H9 (cell line): Measurements from ENCODE around the gene WDR89. TPM values are rescaled to one million over a fixed set of nuclear protein-coding genes. Genes with fewer than 3 reads are reported as not detected.

Source experiments
- DNase-seq: peaks from one replicate; pipeline ENCODE4 v3.0.0-alpha.2; 2017
- H2AFZ ChIP-seq: one replicate; pipeline ENCODE4 v1.6.1; 2013; ENCODE audit warnings: mild to moderate bottlenecking, low read length, control low read depth, moderate library complexity
- H2AK5ac ChIP-seq: 2 replicates; pipeline ENCODE4 v1.6.1; 2013; ENCODE audit warnings: low read length, control low read depth, mixed read lengths; ENCODE audit not compliant: insufficient read length
- H2BK120ac ChIP-seq: one replicate; pipeline ENCODE4 v1.6.1; 2013; ENCODE audit warnings: low read depth, mild to moderate bottlenecking, low read length, control low read depth, inconsistent platforms; ENCODE audit not compliant: poor library complexity, severe bottlenecking
- H2BK12ac ChIP-seq: 2 replicates; pipeline ENCODE4 v1.6.1; 2013; ENCODE audit warnings: low read length, control low read depth, mixed read lengths, low read depth; ENCODE audit not compliant: insufficient read length
- H2BK15ac ChIP-seq: 2 replicates; pipeline ENCODE4 v1.6.1; 2013; ENCODE audit warnings: low read depth, low read length, control low read depth
- H2BK20ac ChIP-seq: one replicate; pipeline ENCODE4 v1.6.1; 2013; ENCODE audit warnings: low read depth, mild to moderate bottlenecking, low read length, control low read depth, inconsistent platforms; ENCODE audit not compliant: poor library complexity, severe bottlenecking
- H2BK5ac ChIP-seq: 2 replicates; pipeline ENCODE4 v1.6.1; 2013; ENCODE audit warnings: low read length, control low read depth, mixed read lengths; ENCODE audit not compliant: insufficient read length
- H3K14ac ChIP-seq: 2 replicates; pipeline ENCODE4 v1.6.1; 2013; ENCODE audit warnings: low read length, control low read depth; ENCODE audit not compliant: insufficient read depth
- H3K18ac ChIP-seq: 2 replicates; pipeline ENCODE4 v1.6.1; 2013; ENCODE audit warnings: low read depth, mild to moderate bottlenecking, mixed read lengths, low read length, control low read depth; ENCODE audit not compliant: insufficient read length
- H3K23ac ChIP-seq: 2 replicates; pipeline ENCODE4 v1.6.1; 2013; ENCODE audit warnings: low read length, control low read depth, mixed read lengths, low read depth; ENCODE audit not compliant: insufficient read length
- H3K23me2 ChIP-seq: 2 replicates; pipeline ENCODE4 v1.6.1; 2013; ENCODE audit warnings: low read depth, mild to moderate bottlenecking, mixed read lengths, low read length, control low read depth; ENCODE audit not compliant: insufficient read length, poor library complexity, severe bottlenecking
- H3K27ac ChIP-seq: 2 replicates; pipeline ENCODE4 v1.5.1; 2013; ENCODE audit warnings: low read length, control low read depth, mixed read lengths, low read depth; ENCODE audit not compliant: insufficient read length
- H3K27me3 ChIP-seq: 2 replicates; pipeline ENCODE4 v1.6.1; 2013; ENCODE audit warnings: low read length, control low read depth, inconsistent platforms; ENCODE audit not compliant: insufficient read depth
- H3K4ac ChIP-seq: 2 replicates; pipeline ENCODE4 v1.6.1; 2013; ENCODE audit warnings: low read depth, mild to moderate bottlenecking, control low read depth, inconsistent platforms, low read length, moderate library complexity
- H3K4me1 ChIP-seq: 2 replicates; pipeline ENCODE4 v1.6.1; 2013; ENCODE audit warnings: low read length, control low read depth, inconsistent platforms; ENCODE audit not compliant: insufficient read depth
- H3K4me2 ChIP-seq: 2 replicates; pipeline ENCODE4 v1.6.1; 2013; ENCODE audit warnings: low read length, control low read depth, mixed read lengths; ENCODE audit not compliant: insufficient read length, insufficient read depth
- H3K56ac ChIP-seq: 2 replicates; pipeline ENCODE4 v1.6.1; 2013; ENCODE audit warnings: low read depth, mild to moderate bottlenecking, mixed read lengths, low read length, control low read depth; ENCODE audit not compliant: insufficient read length
- H3K79me1 ChIP-seq: 2 replicates; pipeline ENCODE4 v1.6.1; 2013; ENCODE audit warnings: low read depth, mild to moderate bottlenecking, moderate library complexity, low read length, control low read depth, inconsistent platforms; ENCODE audit not compliant: insufficient read depth, poor library complexity, severe bottlenecking
- H3K79me2 ChIP-seq: 2 replicates; pipeline ENCODE4 v1.6.1; 2013; ENCODE audit warnings: low read length, control low read depth, inconsistent platforms; ENCODE audit not compliant: insufficient read depth
- H3K9ac ChIP-seq: 2 replicates; pipeline ENCODE4 v1.6.1; 2013; ENCODE audit warnings: low read length, control low read depth, mixed read lengths; ENCODE audit not compliant: insufficient read length; ENCODE audit errors: extremely low read depth
- H3K9me3 ChIP-seq: one replicate; pipeline ENCODE4 v1.6.1; 2013; ENCODE audit warnings: low read depth, low read length, inconsistent platforms; ENCODE audit not compliant: control insufficient read depth
- H3T11ph ChIP-seq: one replicate; pipeline ENCODE4 v1.6.1; 2013; ENCODE audit warnings: mild to moderate bottlenecking, low read length, control low read depth, inconsistent platforms
- H4K20me1 ChIP-seq: one replicate; pipeline ENCODE4 v1.6.1; 2013; ENCODE audit not compliant: control insufficient read depth, insufficient read length, insufficient read depth
- H4K5ac ChIP-seq: 2 replicates; pipeline ENCODE4 v1.6.1; 2013; ENCODE audit warnings: low read depth, mild to moderate bottlenecking, mixed read lengths, low read length, control low read depth; ENCODE audit not compliant: insufficient read length
- H4K8ac ChIP-seq: replicated peaks from 2 replicates; pipeline ENCODE4 v1.6.1; 2013; ENCODE audit warnings: low read length, control low read depth, mixed read lengths, low read depth; ENCODE audit not compliant: insufficient read length
- H4K91ac ChIP-seq: 2 replicates; pipeline ENCODE4 v1.6.1; 2013; ENCODE audit warnings: low read depth, mild to moderate bottlenecking, moderate library complexity, mixed read lengths, low read length, control low read depth; ENCODE audit not compliant: insufficient read length
- H3K27ac Mint-ChIP-seq, 3 experiments: 2 replicates in 2 of 3; 3 replicates in 1 of 3; pipeline ENCODE4 v1.8.0; 2020 to 2021; ENCODE audit warnings: mixed read lengths in 3 of 3, mild to moderate bottlenecking in 1 of 3, moderate library complexity in 1 of 3
- H3K27me3 Mint-ChIP-seq: 2 replicates; pipeline ENCODE4 v1.8.0; 2021; ENCODE audit warnings: low read depth, mild to moderate bottlenecking, moderate library complexity, mixed read lengths
- H3K36me3 Mint-ChIP-seq, 3 experiments: 2 replicates in 2 of 3; 3 replicates in 1 of 3; pipeline ENCODE4 v1.8.0; 2020 to 2021; ENCODE audit warnings: low read depth in 3 of 3, mixed read lengths in 3 of 3; ENCODE audit not compliant: insufficient read depth in 1 of 3
- H3K4me1 Mint-ChIP-seq, 2 experiments: 2 replicates each; pipeline ENCODE4 v1.8.0; 2020; ENCODE audit warnings: mixed read lengths in 2 of 2
- H3K4me3 Mint-ChIP-seq, 2 experiments: 2 replicates in 1 of 2; 3 replicates in 1 of 2; pipeline ENCODE4 v1.8.0; 2020 to 2021; ENCODE audit warnings: mild to moderate bottlenecking in 2 of 2, mixed read lengths in 2 of 2, moderate library complexity in 1 of 2
- H3K9me3 Mint-ChIP-seq, 2 experiments: 2 replicates in 1 of 2; 3 replicates in 1 of 2; pipeline ENCODE4 v1.8.0; 2020; ENCODE audit warnings: mild to moderate bottlenecking in 2 of 2, mixed read lengths in 2 of 2, moderate library complexity in 1 of 2
- CTCF ChIP-seq: fragments of 200-600 bp; sonication (generic); conservative IDR thresholded peaks from 3 replicates; pipeline ENCODE4 v1.8.0; 2021; ENCODE audit warnings: antibody characterized with exemption, mild to moderate bottlenecking
- WGBS: extraction: QIAGEN DNeasy Blood & Tissue Kit; methylation state at CpG from one replicate; pipeline ENCODE4 v1.1.7; 2013; ENCODE audit warnings: missing lambda C conversion rate, low lambda C conversion rate, mixed read lengths; ENCODE audit not compliant: insufficient read length; ENCODE audit errors: extremely low coverage; 5-methylcytosine and 5-hydroxymethylcytosine counted together
- total RNA-seq: library from RNA; stranded (reverse); gene quantifications from 2 replicates; pipeline ENCODE4 v1.2.1, GENCODE V29; 2021

WDR89 gene
- total RNA-seq, 1 experiment from 2014 or later: 24.0 TPM

GRCh38 chr14:63644741-63645140, 3.1 kb upstream of the WDR89 start:
- H2AFZ ChIP-seq: no peak overlapping the region
- no peak overlapping the region for H2AK5ac ChIP-seq
- H3K79me1 ChIP-seq: peaks cover under 1% of the 10 kb centered on the region
- no peak for DNase-seq
- no peaks in the 10 kb centered on the region; the same call in 1 of the 2 replicates for H3K79me2 ChIP-seq
- TF ChIP-seq CTCF: no peak
- H3K23me2 ChIP-seq: no peaks in the 10 kb centered on the region
- Mint-ChIP-seq H3K27ac (no peak overlapping the region; a peak in 1 of 7 replicates), H3K27me3 (no peaks in the 10 kb centered on the region), H3K36me3 (peaks cover 2 to 3% (median 2%) of the 10 kb centered on the region in 3 experiments), H3K4me3 (no peak overlapping the region), H3K9me3 (no peaks in the 10 kb centered on the region), H3K4me1 (peaks cover 5 to 12% of the 10 kb centered on the region in 2 experiments)
- H3K4me1 ChIP-seq: peaks cover 4% of the 10 kb centered on the region; the same call in 1 of the 2 replicates
- no peak overlapping the region for H4K5ac ChIP-seq
- no peak overlapping the region for H3K27ac ChIP-seq
- H4K8ac ChIP-seq: no peak overlapping the region
- no peak overlapping the region for H2BK12ac ChIP-seq
- no peak overlapping the region for H4K91ac ChIP-seq
- no peak overlapping the region for H3K23ac ChIP-seq
- H3K9ac ChIP-seq: no peak overlapping the region
- H3K4ac ChIP-seq: no peak overlapping the region
- H3K14ac ChIP-seq: no peak overlapping the region
- H2BK20ac ChIP-seq: no peak overlapping the region
- H2BK15ac ChIP-seq: no peak overlapping the region
- H3K27me3 ChIP-seq: no peaks in the 10 kb centered on the region
- H3T11ph ChIP-seq: no peak overlapping the region
- WGBS: no CpG with 5 or more reads among the region's 2 CpGs
- H4K20me1 ChIP-seq: no peaks in the 10 kb centered on the region
- no peak overlapping the region for H3K56ac ChIP-seq
- no peak overlapping the region for H2BK5ac ChIP-seq
- no peak overlapping the region for H3K18ac ChIP-seq
- H3K4me2 ChIP-seq: no peak overlapping the region
- no peak overlapping the region for H2BK120ac ChIP-seq
- no peaks in the 10 kb centered on the region for H3K9me3 ChIP-seq
